Measurements from ENCODE around the gene UST.

UST gene

DNA sequence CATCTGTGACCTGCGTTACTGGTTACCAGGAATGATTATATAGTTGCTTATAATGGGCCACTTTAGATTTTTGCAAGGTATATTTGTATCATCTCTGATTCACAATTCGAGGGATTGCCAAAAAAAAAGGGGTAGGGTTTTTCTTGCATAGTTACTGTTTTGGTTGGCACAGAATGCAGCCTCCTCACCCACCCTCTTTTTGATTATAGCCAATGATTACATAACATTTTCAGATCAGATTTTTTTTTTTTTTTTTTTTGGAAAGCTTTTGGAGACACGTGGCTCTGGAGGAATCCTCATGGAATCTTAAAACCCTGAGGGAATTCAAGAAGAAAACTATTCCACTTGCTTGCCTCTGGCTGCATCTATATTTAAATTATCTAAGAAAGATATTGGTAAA is 53.7 kb downstream of the UST start:
- H3K4me3 ChIP-seq (IDR thresholded peaks at IDR 0.05; ENCODE audit: insufficient read depth, low read depth, low read length): no peak overlapping the region
- no peaks in the 10 kb centered on the region for H3K4me1 ChIP-seq (ENCODE audit: low read depth, poor library complexity, severe bottlenecking)
- no peak overlapping the region for H3K4me2 ChIP-seq
- H3K27ac ChIP-seq: no peak overlapping the region
- no peak overlapping the region for H2AFZ ChIP-seq (ENCODE audit: low read depth)
- H3K36me3 ChIP-seq (ENCODE audit: insufficient read depth): no peaks in the 10 kb centered on the region
- TF ChIP-seq, protein P1, sequence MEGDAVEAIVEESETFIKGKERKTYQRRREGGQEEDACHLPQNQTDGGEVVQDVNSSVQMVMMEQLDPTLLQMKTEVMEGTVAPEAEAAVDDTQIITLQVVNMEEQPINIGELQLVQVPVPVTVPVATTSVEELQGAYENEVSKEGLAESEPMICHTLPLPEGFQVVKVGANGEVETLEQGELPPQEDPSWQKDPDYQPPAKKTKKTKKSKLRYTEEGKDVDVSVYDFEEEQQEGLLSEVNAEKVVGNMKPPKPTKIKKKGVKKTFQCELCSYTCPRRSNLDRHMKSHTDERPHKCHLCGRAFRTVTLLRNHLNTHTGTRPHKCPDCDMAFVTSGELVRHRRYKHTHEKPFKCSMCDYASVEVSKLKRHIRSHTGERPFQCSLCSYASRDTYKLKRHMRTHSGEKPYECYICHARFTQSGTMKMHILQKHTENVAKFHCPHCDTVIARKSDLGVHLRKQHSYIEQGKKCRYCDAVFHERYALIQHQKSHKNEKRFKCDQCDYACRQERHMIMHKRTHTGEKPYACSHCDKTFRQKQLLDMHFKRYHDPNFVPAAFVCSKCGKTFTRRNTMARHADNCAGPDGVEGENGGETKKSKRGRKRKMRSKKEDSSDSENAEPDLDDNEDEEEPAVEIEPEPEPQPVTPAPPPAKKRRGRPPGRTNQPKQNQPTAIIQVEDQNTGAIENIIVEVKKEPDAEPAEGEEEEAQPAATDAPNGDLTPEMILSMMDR (conservative IDR thresholded peaks at IDR 0.05; ENCODE audit: low read depth, low read length): no peak
- H3K9ac ChIP-seq: no peak overlapping the region
- H4K20me1 ChIP-seq (ENCODE audit: insufficient read depth): no peaks in the 10 kb centered on the region
- no peaks in the 10 kb centered on the region for H3K79me2 ChIP-seq (ENCODE audit: insufficient read depth, low read depth)
- no peaks in the 10 kb centered on the region for H3K27me3 ChIP-seq (ENCODE audit: insufficient read depth, low read depth)

DNA sequence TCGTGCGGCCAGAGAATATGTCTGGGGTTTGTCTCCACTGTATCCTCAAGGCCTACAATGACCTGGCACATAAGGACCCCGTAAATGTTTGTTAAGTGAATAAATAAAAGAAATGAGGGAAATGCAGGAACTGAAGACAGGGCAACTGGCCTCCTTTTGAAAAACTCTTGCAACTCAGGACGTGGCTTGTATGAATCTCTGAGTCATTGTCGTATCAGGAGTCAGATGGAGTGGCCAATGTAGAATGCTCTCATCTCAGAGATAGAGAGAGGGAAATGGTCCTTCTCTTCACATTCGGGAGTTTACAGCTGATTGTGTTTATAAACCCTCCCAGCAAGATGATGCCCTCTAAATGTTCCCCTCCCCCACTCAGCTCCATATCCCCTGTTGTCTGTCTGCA is 57.1 kb downstream of the UST start:
- Histone ChIP-seq H3K27me3 (ENCODE audit: insufficient read depth, low read depth) (no peaks in the 10 kb centered on the region), H3K4me3 (IDR thresholded peaks at IDR 0.05; ENCODE audit: insufficient read depth, low read depth, low read length) (no peak overlapping the region), H3K36me3 (ENCODE audit: insufficient read depth) (no peaks in the 10 kb centered on the region), H4K20me1 (ENCODE audit: insufficient read depth) (no peaks in the 10 kb centered on the region), H3K79me2 (ENCODE audit: insufficient read depth, low read depth) (no peaks in the 10 kb centered on the region), H2AFZ (ENCODE audit: low read depth) (no peak overlapping the region), H3K9ac (no peak overlapping the region), H3K27ac (no peak overlapping the region), H3K4me1 (ENCODE audit: low read depth, poor library complexity, severe bottlenecking) (no peaks in the 10 kb centered on the region), H3K4me2 (no peak overlapping the region)
- TF ChIP-seq, protein P1 (conservative IDR thresholded peaks at IDR 0.05; ENCODE audit: low read depth, low read length): no peak

DNA sequence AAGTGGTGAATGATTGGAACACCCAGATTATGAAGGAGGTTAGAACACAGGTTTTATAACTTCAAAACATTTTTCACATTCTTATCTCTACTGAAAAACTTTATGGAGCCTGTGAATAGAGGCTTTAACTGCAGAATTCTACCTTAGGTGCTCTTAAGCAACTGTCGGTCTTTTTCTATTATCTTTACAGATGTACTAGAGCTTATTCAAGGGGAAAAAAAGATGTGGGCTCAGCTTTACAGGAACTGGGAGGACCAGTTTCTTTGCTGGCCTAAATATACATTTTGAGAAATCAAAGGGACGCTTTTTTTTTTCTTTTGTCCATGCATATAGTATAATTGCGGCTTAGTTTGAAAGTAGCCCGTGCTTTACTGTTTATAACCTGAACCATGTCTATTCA is 58.9 kb downstream of the UST start:
- no peaks in the 10 kb centered on the region for H3K4me1 ChIP-seq (ENCODE audit: low read depth, poor library complexity, severe bottlenecking)
- H3K27ac ChIP-seq: no peak overlapping the region
- H3K36me3 ChIP-seq (ENCODE audit: insufficient read depth): no peaks in the 10 kb centered on the region
- no peak overlapping the region for H3K4me2 ChIP-seq
- no peak overlapping the region for H3K9ac ChIP-seq
- no peaks in the 10 kb centered on the region for H3K27me3 ChIP-seq (ENCODE audit: insufficient read depth, low read depth)
- H2AFZ ChIP-seq (ENCODE audit: low read depth): no peak overlapping the region
- H3K79me2 ChIP-seq (ENCODE audit: insufficient read depth, low read depth): no peaks in the 10 kb centered on the region
- H3K4me3 ChIP-seq (IDR thresholded peaks at IDR 0.05; ENCODE audit: insufficient read depth, low read depth, low read length): no peak overlapping the region
- no peaks in the 10 kb centered on the region for H4K20me1 ChIP-seq (ENCODE audit: insufficient read depth)
- TF ChIP-seq, protein P1 (conservative IDR thresholded peaks at IDR 0.05; ENCODE audit: low read depth, low read length): no peak

DNA sequence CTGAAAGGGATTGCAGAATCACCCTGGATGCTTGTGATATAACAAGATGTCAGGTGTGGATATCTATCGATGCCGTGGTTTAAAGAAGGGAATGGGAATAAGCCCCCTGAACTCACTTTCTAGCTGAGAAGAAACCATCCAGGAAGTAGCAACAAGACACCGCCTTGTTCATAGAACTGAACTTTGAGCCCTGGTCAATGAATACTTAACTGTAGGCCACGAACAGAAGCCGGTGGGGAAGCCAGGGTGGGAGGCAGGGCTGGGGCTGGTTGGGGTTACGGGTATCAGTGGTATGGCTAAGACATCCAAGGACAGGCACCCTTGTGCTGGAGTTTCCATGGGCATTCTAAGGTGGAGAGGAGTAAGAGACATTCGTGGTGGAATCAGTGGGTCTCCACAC is 61.0 kb downstream of the UST start:
- no peak overlapping the region for H3K9ac ChIP-seq
- H2AFZ ChIP-seq (ENCODE audit: low read depth): no peak overlapping the region
- H3K27ac ChIP-seq: no peak overlapping the region
- no peaks in the 10 kb centered on the region for H3K79me2 ChIP-seq (ENCODE audit: insufficient read depth, low read depth)
- TF ChIP-seq, protein P1 (conservative IDR thresholded peaks at IDR 0.05; ENCODE audit: low read depth, low read length): no peak
- H3K36me3 ChIP-seq (ENCODE audit: insufficient read depth): no peaks in the 10 kb centered on the region
- no peak overlapping the region for H3K4me3 ChIP-seq (IDR thresholded peaks at IDR 0.05; ENCODE audit: insufficient read depth, low read depth, low read length)
- H3K27me3 ChIP-seq (ENCODE audit: insufficient read depth, low read depth): no peaks in the 10 kb centered on the region
- no peaks in the 10 kb centered on the region for H3K4me1 ChIP-seq (ENCODE audit: low read depth, poor library complexity, severe bottlenecking)
- H3K4me2 ChIP-seq: no peak overlapping the region
- H4K20me1 ChIP-seq (ENCODE audit: insufficient read depth): no peaks in the 10 kb centered on the region

All from KMS-11 (cell line).